GM18870 (cell line): ENCODE results near the gene STARD6.
"Not testable (repeated sequence)": the region's sequence is repeated elsewhere in the genome, so short reads cannot be mapped to it uniquely, and the experiment has no call there.

ENCODE experiments used
- ATAC-seq: cut with Tn5 transposase; IDR thresholded peaks from one replicate; pipeline ENCODE4 v1.9.1; 2021; ENCODE audit warnings: moderate library complexity; ENCODE audit not compliant: unreplicated experiment

Gene STARD6

GRCh38 chr18:54351186-54351585 is 6.5 kb downstream of the STARD6 start:
- no peak for ATAC-seq

GRCh38 chr18:54338230-54338629 is 19.4 kb downstream of the STARD6 start:
- no peak for ATAC-seq

- ATAC-seq: no peak
Measured at GRCh38 chr18:54335638-54336173, 22.0 kb downstream of the STARD6 start.

- ATAC-seq: no peak
Measured at GRCh38 chr18:54330768-54331548, 26.7 kb downstream of the STARD6 start.

- no peak for ATAC-seq
Measured at GRCh38 chr18:54329787-54330186, 27.9 kb downstream of the STARD6 start.

- ATAC-seq: no peak
Measured at GRCh38 chr18:54327818-54328217, 29.8 kb downstream of the STARD6 start.

GRCh38 chr18:54323970-54324369 is 33.7 kb downstream of the STARD6 start:
- ATAC-seq: no peak

GRCh38 chr18:54323561-54323960 is 34.1 kb downstream of the STARD6 start:
- ATAC-seq: no peak

- no peak for ATAC-seq
Measured at GRCh38 chr18:54316071-54316820, 41.4 kb downstream of the STARD6 start.

- ATAC-seq: not testable (repeated sequence)
Measured at GRCh38 chr18:54309564-54309963, 48.1 kb downstream of the STARD6 start.

- no peak for ATAC-seq
Measured at GRCh38 chr18:54303408-54303807, 54.2 kb downstream of the STARD6 start.

- ATAC-seq: not testable (repeated sequence)
Measured at GRCh38 chr18:54298991-54299390, 58.7 kb downstream of the STARD6 start.

GRCh38 chr18:54296062-54296461 is 61.6 kb downstream of the STARD6 start:
- no peak for ATAC-seq

GRCh38 chr18:54294274-54294673 is 63.4 kb downstream of the STARD6 start:
- no peak for ATAC-seq

- ATAC-seq: peak; percentile 99
Measured at GRCh38 chr18:54284981-54285785, 72.5 kb downstream of the STARD6 start.

GRCh38 chr18:54284535-54284934 is 73.1 kb downstream of the STARD6 start:
- ATAC-seq: peak; percentile 29

- no peak for ATAC-seq
Measured at GRCh38 chr18:54280220-54280569, 77.5 kb downstream of the STARD6 start.

GRCh38 chr18:54279477-54280219 is 78.0 kb downstream of the STARD6 start:
- no peak for ATAC-seq

GRCh38 chr18:54278615-54279014 is 79.0 kb downstream of the STARD6 start:
- ATAC-seq: no peak

GRCh38 chr18:54277899-54278298 is 79.8 kb downstream of the STARD6 start:
- no peak for ATAC-seq
